HG03571 (cell line): ENCODE measurements around the gene TSHR.
A peak's percentile ranks its signal among the peaks of the same experiment; 100 is the strongest.
"Not testable (repeated sequence)": the region's sequence is repeated elsewhere in the genome, so short reads cannot be mapped to it uniquely, and the experiment has no call there.

Experiments
- ATAC-seq: cut with Tn5 transposase; IDR thresholded peaks from one replicate; pipeline ENCODE4 v1.9.1; 2021; ENCODE audit not compliant: unreplicated experiment

The TSHR gene

GRCh38 chr14:80948291-80948690, 7.1 kb upstream of the TSHR start:
- no peak for ATAC-seq

- no peak for ATAC-seq
Observed at GRCh38 chr14:80951491-80951890, 3.9 kb upstream of the TSHR start.

GRCh38 chr14:80953211-80953610, 2.2 kb upstream of the TSHR start:
- not testable (repeated sequence) for ATAC-seq

- no peak for ATAC-seq
Observed at GRCh38 chr14:80954687-80955299, 628 bp upstream of the TSHR start.

GRCh38 chr14:80956102-80956501, 681 bp downstream of the TSHR start:
- no peak for ATAC-seq

GRCh38 chr14:80956922-80957321, 1.5 kb downstream of the TSHR start:
- ATAC-seq = no peak

- ATAC-seq = no peak
Observed at GRCh38 chr14:80957613-80958012, 2.2 kb downstream of the TSHR start.

- ATAC-seq = no peak
Observed at GRCh38 chr14:80958226-80958625, 2.8 kb downstream of the TSHR start.

- no peak for ATAC-seq
Observed at GRCh38 chr14:80958939-80959338, 3.5 kb downstream of the TSHR start.

- peak; percentile 97 for ATAC-seq
Observed at GRCh38 chr14:80959496-80959895, 4.1 kb downstream of the TSHR start.

GRCh38 chr14:80965037-80965436, 9.6 kb downstream of the TSHR start:
- no peak for ATAC-seq

- ATAC-seq = no peak
Observed at GRCh38 chr14:80973931-80974641, 18.7 kb downstream of the TSHR start.

GRCh38 chr14:80974679-80975078, 19.3 kb downstream of the TSHR start:
- no peak for ATAC-seq

- ATAC-seq = no peak
Observed at GRCh38 chr14:80977221-80977620, 21.8 kb downstream of the TSHR start.

- no peak for ATAC-seq
Observed at GRCh38 chr14:80978403-80978802, 23.0 kb downstream of the TSHR start.

GRCh38 chr14:80979951-80980350, 24.5 kb downstream of the TSHR start:
- no peak for ATAC-seq

- no peak for ATAC-seq
Observed at GRCh38 chr14:80981156-80981555, 25.7 kb downstream of the TSHR start.

- no peak for ATAC-seq
Observed at GRCh38 chr14:80981673-80982072, 26.3 kb downstream of the TSHR start.

- ATAC-seq = no peak
Observed at GRCh38 chr14:80982711-80983110, 27.3 kb downstream of the TSHR start.

GRCh38 chr14:80987235-80988032, 32.0 kb downstream of the TSHR start:
- ATAC-seq = peak; percentile 81

GRCh38 chr14:80988192-80988591, 32.8 kb downstream of the TSHR start:
- ATAC-seq = no peak
